Kidney epithelial cell (primary cell): ENCODE data around the gene P2RY6. TPM values are rescaled to one million over a fixed set of nuclear protein-coding genes. Genes with fewer than 3 reads are reported as not detected.
"Not testable (repeated sequence)": the region's sequence is repeated elsewhere in the genome, so short reads cannot be mapped to it uniquely, and the experiment has no call there.

Experiments used
- DNase-seq: peaks from one replicate; pipeline ENCODE4 v3.0.0-alpha.2; 2010; ENCODE audit warnings: low read depth
- H3K27me3 ChIP-seq: 2 replicates; pipeline ENCODE4 v1.6.0; 2011; ENCODE audit warnings: low read length; ENCODE audit not compliant: control insufficient read depth, insufficient read depth
- H3K36me3 ChIP-seq: 2 replicates; pipeline ENCODE4 v1.5.1; 2011; ENCODE audit warnings: low read length; ENCODE audit not compliant: control insufficient read depth, insufficient read depth
- H3K4me3 ChIP-seq: 2 replicates; pipeline ENCODE4 v1.5.1; 2011; ENCODE audit warnings: low read depth, mild to moderate bottlenecking, control low read depth, low read length
- total RNA-seq: library from RNA; depleted of rRNA; stranded (reverse); fragments of >200 nt; gene quantifications from 2 replicates; pipeline ENCODE4 v1.2.3, GENCODE V29; 2015
- TF ChIP-seq, protein P1 (sequence below): IDR thresholded peaks from 2 replicates; pipeline ENCODE4 v1.5.1; 2011; ENCODE audit warnings: mild to moderate bottlenecking, moderate library complexity, low read length, control low read depth, inconsistent platforms; ENCODE audit not compliant: insufficient read depth, poor library complexity, severe bottlenecking

Gene P2RY6
- total RNA-seq, 1 donor from 2014 or later: 6.1 TPM

- no peak for DNase-seq
- TF ChIP-seq, protein P1, sequence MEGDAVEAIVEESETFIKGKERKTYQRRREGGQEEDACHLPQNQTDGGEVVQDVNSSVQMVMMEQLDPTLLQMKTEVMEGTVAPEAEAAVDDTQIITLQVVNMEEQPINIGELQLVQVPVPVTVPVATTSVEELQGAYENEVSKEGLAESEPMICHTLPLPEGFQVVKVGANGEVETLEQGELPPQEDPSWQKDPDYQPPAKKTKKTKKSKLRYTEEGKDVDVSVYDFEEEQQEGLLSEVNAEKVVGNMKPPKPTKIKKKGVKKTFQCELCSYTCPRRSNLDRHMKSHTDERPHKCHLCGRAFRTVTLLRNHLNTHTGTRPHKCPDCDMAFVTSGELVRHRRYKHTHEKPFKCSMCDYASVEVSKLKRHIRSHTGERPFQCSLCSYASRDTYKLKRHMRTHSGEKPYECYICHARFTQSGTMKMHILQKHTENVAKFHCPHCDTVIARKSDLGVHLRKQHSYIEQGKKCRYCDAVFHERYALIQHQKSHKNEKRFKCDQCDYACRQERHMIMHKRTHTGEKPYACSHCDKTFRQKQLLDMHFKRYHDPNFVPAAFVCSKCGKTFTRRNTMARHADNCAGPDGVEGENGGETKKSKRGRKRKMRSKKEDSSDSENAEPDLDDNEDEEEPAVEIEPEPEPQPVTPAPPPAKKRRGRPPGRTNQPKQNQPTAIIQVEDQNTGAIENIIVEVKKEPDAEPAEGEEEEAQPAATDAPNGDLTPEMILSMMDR: no peak
- no peaks in the 10 kb centered on the region for H3K36me3 ChIP-seq
- no peaks in the 10 kb centered on the region for H3K27me3 ChIP-seq
- no peak overlapping the region for H3K4me3 ChIP-seq
Observed at GRCh38 chr11:73273222-73273895, 1.2 kb downstream of the P2RY6 start.

DNA sequence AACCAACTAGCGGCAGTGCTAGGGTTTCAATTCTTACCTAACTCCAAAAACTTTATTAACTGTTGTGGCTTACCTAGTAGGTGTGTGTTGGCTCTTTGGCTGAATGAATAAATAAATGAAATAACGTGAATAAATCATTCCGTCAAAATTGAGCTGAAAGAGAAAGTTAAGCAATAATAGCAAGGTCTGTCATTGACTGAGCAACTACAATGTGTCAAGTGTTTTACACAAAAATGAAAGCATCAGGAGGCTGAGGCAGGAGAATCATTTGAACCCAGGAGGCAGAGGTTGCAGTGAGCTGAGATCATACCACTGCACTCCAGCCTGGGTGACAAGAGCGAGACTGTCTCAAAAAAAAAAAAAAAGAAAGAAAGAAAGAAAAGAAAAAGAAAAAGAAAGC, 2.1 kb downstream of the P2RY6 start:
- not testable (repeated sequence) for H3K36me3 ChIP-seq, H3K27me3 ChIP-seq, DNase-seq, H3K4me3 ChIP-seq

GRCh38 chr11:73274722-73275380, 2.7 kb downstream of the P2RY6 start:
- DNase-seq: no peak
- TF ChIP-seq, protein P1: no peak
- no peaks in the 10 kb centered on the region for H3K36me3 ChIP-seq
- H3K4me3 ChIP-seq: no peak overlapping the region
- no peaks in the 10 kb centered on the region for H3K27me3 ChIP-seq

DNA sequence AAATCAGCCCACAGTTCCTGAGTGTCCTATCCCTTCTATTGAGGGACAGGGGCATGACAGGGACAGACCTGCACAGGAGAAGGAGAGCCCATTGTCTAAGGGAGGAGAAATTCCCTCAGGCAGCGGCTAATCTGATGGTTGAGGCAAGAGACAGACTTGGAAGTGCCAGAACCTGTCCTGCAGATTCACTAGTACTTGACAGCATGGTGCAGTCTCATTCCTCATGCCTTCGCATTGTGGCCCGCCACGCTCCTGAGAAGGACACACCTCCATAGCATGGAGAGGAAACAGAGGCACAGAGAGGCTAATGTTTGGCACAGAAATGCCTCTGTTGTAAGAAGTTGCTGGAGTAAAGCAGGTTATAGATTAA, 3.2 kb downstream of the P2RY6 start:
- TF ChIP-seq, protein P1: no peak
- DNase-seq: no peak
- H3K4me3 ChIP-seq: no peak overlapping the region
- no peaks in the 10 kb centered on the region for H3K36me3 ChIP-seq
- no peaks in the 10 kb centered on the region for H3K27me3 ChIP-seq

- no peaks in the 10 kb centered on the region for H3K27me3 ChIP-seq
- H3K36me3 ChIP-seq: no peaks in the 10 kb centered on the region
- TF ChIP-seq, protein P1: no peak
- no peak for DNase-seq
- H3K4me3 ChIP-seq: no peak overlapping the region
Observed at GRCh38 chr11:73277467-73277866, 5.3 kb downstream of the P2RY6 start.

- DNase-seq: no peak
- TF ChIP-seq, protein P1: no peak
- H3K27me3 ChIP-seq: no peaks in the 10 kb centered on the region
- no peaks in the 10 kb centered on the region for H3K36me3 ChIP-seq
- H3K4me3 ChIP-seq: no peak overlapping the region
Observed at GRCh38 chr11:73280626-73281025, 8.5 kb downstream of the P2RY6 start.
